ENCODE measurements around the gene THADA.

Gene THADA

GRCh38 chr2:43593254-43593653 is 2.6 kb downstream of the THADA start:
- no peak for DNase-seq

GRCh38 chr2:43592443-43592842 is 3.4 kb downstream of the THADA start:
- no peak for DNase-seq

GRCh38 chr2:43585708-43586107 is 10.1 kb downstream of the THADA start:
- DNase-seq = no peak

- DNase-seq = no peak
Measured at GRCh38 chr2:43579275-43579981, 16.4 kb downstream of the THADA start.

GRCh38 chr2:43576981-43577892 is 18.6 kb downstream of the THADA start:
- no peak for DNase-seq

GRCh38 chr2:43572244-43572643 is 23.6 kb downstream of the THADA start:
- no peak for DNase-seq

- no peak for DNase-seq
Measured at GRCh38 chr2:43569921-43570320, 25.9 kb downstream of the THADA start.

GRCh38 chr2:43568228-43568627 is 27.6 kb downstream of the THADA start:
- DNase-seq = no peak

- no peak for DNase-seq
Measured at GRCh38 chr2:43566461-43566729, 29.4 kb downstream of the THADA start.

GRCh38 chr2:43563679-43564078 is 32.2 kb downstream of the THADA start:
- no peak for DNase-seq

- DNase-seq = no peak
Measured at GRCh38 chr2:43560231-43560547, 35.6 kb downstream of the THADA start.

- DNase-seq = no peak
Measured at GRCh38 chr2:43559391-43560230, 36.2 kb downstream of the THADA start.

- DNase-seq = no peak
Measured at GRCh38 chr2:43557196-43557595, 38.6 kb downstream of the THADA start.

GRCh38 chr2:43556256-43556655 is 39.6 kb downstream of the THADA start:
- no peak for DNase-seq

GRCh38 chr2:43553341-43553855 is 42.4 kb downstream of the THADA start:
- no peak for DNase-seq

- DNase-seq = no peak
Measured at GRCh38 chr2:43551990-43552389, 43.8 kb downstream of the THADA start.

GRCh38 chr2:43548381-43548780 is 47.5 kb downstream of the THADA start:
- peak; percentile 16 for DNase-seq

- DNase-seq = no peak
Measured at GRCh38 chr2:43542285-43542933, 53.4 kb downstream of the THADA start.

- DNase-seq = no peak
Measured at GRCh38 chr2:43541165-43541564, 54.7 kb downstream of the THADA start.

- DNase-seq = no peak
Measured at GRCh38 chr2:43540021-43540779, 55.6 kb downstream of the THADA start.

GRCh38 chr2:43539436-43539835 is 56.4 kb downstream of the THADA start:
- no peak for DNase-seq

GRCh38 chr2:43538034-43538670 is 57.7 kb downstream of the THADA start:
- DNase-seq = no peak

All from T-helper 9 cell (primary cell).